ENCODE results near the gene LATS2.
A peak's percentile ranks its signal among the peaks of the same experiment; 100 is the strongest.
"Not testable (repeated sequence)": the region's sequence is repeated elsewhere in the genome, so short reads cannot be mapped to it uniquely, and the experiment has no call there.

Gene LATS2

DNA sequence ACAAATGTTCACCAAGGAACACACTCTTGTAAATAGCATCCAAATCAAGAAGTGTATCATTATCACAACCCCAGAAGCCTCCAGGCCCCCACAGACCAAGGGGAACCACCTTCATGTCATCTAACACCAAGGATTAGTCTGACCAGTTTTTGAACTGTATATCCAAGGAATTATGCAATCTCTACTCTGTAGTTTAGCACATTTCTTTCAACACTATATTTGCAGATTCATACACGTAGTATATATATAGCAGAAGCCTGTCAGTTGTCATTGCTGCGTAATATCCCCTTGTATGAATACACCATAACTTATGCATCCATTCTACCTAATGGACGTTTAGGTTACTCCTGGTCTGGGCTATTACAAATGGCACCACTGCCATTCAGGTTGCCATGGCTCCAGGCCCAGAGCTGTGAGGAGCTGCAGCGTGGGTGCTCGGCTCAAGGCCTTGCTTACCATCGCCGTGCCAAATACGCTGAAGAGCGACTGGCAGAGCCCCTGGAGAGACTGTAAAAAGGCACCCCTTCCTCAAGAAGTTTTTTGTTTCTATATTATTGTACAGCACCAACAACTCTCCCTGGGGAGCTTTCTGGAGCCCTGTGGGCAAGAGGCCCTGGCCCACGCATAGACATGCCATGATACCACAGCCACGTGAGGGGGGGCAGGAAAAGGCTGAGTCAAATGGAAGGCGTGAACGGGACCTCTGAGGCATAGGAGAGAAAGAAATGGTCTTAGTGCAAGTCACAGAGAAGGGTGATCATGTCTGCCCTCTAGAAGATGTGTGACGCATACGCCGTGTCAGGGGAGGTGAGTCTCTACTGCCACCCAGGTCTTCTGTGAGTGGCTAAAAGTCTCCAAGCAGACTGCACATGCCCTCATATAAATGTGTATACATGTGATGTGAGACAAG, 10.8 kb downstream of the LATS2 start:
- no peak for DNase-seq (ENCODE audit: low read depth)
- H3K4me3 ChIP-seq (ENCODE audit: low read depth, low read length), result no peak overlapping the region

DNA sequence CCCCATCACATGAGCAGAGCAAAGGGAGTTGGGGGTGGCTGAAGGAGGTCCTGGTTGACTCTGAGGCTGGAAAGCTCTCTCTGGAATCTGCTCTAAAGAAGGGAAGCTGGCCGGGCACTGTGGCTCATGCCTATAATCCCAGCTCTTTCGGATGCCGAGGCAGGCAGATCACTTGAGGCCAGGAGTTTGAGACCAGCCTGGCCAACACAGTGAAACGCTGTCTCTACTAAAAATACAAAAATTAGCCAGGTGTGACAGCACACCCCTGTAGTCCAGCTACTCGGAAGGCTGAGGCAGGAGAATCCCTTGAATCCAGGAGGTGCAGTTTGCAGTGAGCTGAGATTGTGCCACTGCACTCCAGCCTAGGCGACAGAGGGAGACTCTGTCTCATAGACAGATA, 11.7 kb downstream of the LATS2 start:
- not testable (repeated sequence) for DNase-seq (ENCODE audit: low read depth); H3K4me3 ChIP-seq (ENCODE audit: low read depth, low read length)

DNA sequence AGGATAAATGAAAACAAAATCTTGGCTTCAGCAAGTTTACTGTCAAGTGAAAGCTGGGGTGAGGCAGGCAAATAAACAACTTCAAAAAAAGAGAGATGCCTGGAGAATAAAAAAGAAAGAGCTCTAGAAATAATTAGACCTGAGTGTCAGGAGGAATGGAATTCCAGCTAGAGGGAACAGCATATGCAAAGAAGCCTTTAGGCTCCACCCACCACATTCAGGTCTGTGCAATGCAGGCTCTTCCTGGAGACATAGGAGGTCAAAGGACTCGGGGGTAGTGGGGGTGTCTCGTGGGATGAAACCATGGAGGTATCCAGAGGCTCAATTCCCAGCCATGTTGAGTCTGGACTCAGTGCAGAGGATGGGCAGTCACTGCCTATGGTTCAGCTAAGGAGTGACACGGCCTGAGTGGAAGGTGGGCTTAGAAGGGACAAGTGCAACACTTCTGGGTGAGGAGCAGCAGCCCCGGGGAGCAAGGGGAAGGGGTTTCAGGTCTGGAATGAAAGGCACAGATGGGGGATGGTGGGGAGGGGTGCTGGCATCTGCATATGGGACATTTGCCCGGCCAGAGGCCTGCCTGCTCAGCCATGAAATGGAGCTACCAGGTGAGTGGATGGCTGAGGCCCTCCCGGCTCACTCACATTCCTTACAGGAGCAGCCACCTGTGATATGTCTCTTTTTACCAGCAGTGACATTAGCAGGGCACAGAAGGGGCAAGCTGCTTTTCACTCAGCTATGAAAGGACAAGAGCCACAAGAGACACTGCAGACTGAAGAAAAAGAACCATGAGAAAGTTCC, 12.3 kb downstream of the LATS2 start:
- DNase-seq (ENCODE audit: low read depth), result no peak
- no peak overlapping the region for H3K4me3 ChIP-seq (ENCODE audit: low read depth, low read length)

DNA sequence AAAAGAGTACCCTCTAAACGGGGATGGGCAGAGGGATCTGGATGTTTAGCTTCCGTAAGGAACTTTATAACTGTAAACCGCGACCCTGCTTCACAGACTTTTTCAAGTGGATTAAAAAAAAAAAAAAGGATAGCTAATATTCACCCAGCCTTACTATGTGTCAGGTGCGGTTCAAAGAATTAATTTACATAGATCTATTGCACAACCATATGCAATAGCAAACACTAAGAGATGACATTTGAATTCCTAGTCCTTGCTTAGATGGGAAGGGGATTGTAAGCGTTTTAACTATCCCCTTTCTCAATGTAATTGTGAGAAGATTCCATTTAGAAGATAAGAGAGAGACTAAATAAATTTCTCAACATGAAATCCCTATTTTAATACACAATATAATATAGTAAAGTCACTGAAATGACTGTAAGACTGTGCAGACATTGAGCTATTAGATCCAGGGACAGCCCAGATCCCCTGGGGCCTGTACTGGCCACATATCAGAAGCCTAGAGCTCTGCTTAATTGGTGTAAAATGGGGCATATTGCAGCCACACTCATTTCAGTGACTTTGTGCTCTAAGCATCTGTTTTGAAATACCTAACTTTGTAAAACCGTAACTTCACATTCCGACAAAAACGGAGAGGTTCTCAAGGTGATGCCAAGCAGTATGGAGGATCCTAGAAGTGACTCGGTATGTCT, 13.6 kb downstream of the LATS2 start:
- no peak overlapping the region for H3K4me3 ChIP-seq (ENCODE audit: low read depth, low read length)
- DNase-seq (ENCODE audit: low read depth), result no peak

DNA sequence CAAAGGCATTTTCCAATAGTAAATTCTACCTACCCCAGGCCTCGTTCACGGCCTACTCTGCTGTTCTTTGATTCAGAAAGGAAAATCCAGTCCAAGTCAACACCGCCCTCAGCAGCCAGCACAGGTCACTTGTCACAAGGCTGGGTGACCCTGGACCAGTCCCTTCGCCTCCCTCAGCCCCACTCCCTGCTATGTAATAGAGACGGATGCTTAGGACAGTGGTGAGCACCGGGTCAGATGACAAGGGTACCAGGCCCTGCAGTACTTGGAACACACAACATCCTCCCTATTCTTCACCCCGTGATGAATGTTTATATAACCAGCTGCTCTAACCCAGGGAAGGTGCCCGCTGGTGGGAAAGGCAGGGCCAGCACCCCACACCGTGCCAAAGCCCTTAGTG, 14.3 kb downstream of the LATS2 start:
- H3K4me3 ChIP-seq (ENCODE audit: low read depth, low read length), result no peak overlapping the region

DNA sequence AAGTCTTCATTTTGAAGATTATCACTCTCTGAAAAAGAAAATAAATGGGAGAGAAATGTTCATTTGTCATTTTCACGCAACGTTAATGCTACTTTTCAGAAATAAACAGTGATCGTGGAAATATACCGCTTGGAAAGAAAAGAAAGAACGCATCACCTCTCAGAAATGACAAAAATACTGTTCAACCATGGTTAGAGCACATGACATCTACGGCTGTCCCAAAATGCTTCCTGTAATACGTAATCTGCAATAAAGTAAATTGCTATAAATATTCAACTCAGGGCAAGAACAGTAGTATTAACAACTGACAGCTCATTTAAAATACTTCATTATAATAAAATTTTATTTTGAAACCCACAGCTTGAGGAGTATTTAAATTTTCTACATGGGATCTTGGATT, 15.2 kb downstream of the LATS2 start:
- no peak overlapping the region for H3K4me3 ChIP-seq (ENCODE audit: low read depth, low read length)
- DNase-seq (ENCODE audit: low read depth), result no peak

More for the DNA sequence above, 14.3 kb downstream of the LATS2 start:
- no peak for DNase-seq (ENCODE audit: low read depth)

DNA sequence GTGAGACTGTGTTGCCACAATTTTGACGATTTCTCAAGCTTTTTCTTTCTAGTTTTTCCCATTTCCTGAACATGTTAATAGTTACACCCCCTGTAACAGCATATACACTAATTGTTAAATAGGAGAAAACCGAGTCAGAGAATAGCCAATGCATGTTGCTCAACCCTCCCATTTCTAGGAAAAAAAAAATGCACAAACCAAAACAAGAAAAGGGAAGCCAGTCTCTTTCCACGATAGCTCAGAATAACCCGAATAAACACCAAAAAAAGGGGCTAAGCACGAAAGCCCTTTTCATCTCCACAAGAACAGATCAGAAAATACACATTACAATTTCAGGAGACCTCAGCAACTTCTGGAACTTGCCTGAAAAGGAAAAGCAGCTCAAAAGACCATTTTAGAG, 16.3 kb downstream of the LATS2 start:
- no peak overlapping the region for H3K4me3 ChIP-seq (ENCODE audit: low read depth, low read length)
- no peak for DNase-seq (ENCODE audit: low read depth)

DNA sequence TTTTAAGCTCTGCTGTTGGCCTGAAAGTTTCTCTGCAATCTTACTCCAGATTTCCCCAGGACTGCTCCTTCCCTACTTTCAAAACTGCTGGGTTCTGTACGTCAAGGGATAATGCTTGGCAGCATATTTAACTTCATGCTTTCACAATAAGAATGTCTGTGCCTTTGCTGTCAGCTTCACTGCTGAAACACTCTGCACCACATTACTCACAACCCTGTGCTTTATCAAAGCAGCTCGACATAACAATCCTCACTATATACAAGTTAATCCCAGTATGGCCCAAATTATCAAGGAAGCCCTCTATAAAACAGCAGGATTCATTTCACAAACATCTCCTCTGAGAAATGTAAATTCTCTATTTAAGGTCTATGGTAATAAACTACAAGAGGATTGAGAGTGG, 17.5 kb downstream of the LATS2 start:
- DNase-seq (ENCODE audit: low read depth), result peak; percentile 79
- H3K4me3 ChIP-seq (ENCODE audit: low read depth, low read length), result no peak overlapping the region

DNA sequence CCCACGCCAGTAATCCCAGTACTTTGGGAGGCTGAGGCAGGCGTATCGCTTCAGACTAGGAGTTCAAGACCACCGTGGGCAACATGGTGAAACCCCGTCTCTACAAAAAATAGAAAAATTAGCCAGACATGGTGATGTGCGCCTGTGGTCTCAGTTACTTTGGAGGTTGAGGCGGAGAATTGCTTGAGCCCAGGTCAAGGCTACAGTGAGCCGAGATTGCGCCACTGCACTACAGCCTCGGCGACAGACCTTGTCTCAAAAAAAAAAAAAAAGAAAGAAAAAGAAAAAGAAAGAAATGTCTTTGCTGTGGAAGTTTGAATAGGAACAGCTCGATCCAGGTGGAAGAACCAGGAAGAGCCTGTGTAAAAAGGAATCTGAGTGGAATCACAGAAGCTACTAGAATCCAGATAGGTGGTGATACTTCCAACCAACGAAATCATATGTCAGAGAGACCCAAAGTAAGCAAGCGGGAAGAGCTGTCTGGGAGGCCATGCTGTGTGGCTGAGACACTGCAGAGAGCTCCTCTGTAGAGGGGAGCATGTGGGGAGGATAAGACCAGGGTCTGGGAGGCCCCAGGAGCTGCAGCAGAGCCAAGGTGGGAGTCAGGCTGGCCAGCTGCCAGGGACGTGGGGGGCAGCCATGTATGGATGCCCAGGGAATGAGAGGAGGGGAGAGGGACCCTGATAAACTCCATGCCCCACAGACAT, 21.1 kb downstream of the LATS2 start:
- DNase-seq (ENCODE audit: low read depth), result no peak

DNA sequence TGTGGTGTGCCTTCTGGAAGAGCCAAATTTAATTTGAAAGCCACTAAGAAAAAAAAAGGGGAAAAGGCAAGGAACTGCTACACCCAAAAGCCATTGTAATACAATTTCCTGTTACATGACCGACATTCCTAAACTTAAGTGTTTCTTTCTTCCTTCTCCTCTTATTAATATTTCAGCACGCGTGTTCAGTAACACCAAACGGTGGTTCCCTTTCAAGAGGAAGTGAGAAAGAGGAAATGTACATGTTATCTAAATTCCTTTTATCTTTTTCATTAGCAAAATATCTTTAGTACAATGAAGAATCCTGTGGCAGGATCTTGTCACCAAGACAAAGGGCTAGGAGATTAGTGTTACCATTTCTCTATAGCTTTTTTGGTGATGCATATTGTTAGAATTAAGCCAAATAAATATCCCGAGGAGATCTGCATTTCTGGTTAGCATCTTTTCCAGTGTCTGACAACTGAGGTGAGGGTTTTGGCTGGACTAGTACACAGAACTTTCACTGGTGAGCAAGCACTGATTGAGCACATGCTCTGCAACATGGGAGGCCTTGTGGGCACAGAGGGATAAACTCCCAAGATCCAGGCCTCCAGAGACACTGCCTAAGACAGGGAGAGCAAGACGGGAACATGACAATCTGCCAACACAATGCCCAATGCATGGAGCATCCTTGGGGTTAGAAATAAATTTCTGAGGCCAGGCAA, 22.1 kb downstream of the LATS2 start:
- H3K4me3 ChIP-seq (ENCODE audit: low read depth, low read length), result no peak overlapping the region
- no peak for DNase-seq (ENCODE audit: low read depth)

More for the DNA sequence above, 21.1 kb downstream of the LATS2 start:
- H3K4me3 ChIP-seq (ENCODE audit: low read depth, low read length), result no peak overlapping the region

DNA sequence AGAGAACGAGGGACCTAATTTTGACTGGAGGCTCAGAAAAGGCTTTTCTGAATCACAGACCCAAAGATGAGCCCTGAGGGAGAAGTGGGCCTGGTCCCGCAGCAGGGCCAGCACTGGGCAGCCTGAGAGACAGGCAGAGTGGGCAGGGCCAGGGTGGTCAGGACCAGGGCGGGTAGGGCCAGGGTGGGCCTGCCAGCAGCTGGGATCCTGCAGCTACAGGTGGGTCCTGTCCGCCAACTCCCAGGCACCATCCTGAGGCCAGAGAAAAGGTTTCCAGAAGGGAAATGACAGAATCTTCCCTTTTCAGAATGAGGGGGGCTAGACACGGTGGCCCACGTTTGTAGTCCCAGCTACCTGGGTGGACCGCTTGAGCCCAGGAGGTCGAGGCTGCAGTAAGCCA, 23.7 kb downstream of the LATS2 start:
- H3K4me3 ChIP-seq (ENCODE audit: low read depth, low read length), result no peak overlapping the region
- no peak for DNase-seq (ENCODE audit: low read depth)

DNA sequence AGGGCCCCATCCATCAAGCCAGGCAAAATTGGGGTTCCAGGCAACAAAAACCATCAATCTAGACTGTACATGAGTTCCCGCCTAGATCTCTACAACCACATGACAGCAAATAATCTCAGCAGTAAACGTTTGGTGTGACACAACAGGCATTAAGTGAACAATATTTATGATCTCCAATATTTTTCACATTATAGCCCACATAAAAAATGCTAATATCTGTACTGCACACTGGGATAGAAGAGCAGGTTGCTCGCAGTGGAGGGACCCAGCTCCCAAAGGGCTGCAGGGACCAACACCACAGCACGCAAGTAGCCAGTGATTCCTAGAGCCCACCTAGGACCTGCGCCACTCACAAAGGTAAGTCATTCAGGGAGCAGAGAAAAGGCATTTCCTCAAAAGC, 25.9 kb downstream of the LATS2 start:
- no peak overlapping the region for H3K4me3 ChIP-seq (ENCODE audit: low read depth, low read length)

DNA sequence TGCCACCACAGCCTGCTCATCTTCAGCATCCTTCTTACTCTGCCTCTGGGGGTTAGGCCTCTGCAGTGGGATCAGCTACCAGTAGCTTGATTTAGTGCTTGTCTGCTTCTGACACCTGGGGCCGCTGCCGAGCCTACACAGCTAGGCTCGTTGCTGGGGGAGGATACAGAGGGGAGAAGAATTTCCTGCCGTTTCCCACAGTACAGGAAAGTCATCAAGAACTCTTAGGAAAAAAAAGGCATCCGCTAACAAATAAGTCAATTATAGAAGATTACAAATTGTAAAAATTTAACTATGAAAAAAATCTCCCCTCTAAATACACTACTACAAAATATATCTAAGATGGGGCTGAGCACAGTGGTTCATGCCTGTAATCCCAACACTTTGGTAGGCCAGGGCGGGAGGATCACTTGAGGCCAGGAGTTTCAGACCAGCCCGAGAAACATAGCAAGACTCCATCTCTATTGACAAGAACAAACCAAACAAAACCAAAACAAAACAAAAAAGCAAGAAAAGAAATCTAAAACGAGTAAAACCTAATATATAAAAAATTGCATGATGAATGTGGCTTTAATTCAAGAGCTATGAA, 26.7 kb downstream of the LATS2 start:
- H3K4me3 ChIP-seq (ENCODE audit: low read depth, low read length), result no peak overlapping the region
- no peak for DNase-seq (ENCODE audit: low read depth)

More for the DNA sequence above, 25.9 kb downstream of the LATS2 start:
- DNase-seq (ENCODE audit: low read depth), result no peak

DNA sequence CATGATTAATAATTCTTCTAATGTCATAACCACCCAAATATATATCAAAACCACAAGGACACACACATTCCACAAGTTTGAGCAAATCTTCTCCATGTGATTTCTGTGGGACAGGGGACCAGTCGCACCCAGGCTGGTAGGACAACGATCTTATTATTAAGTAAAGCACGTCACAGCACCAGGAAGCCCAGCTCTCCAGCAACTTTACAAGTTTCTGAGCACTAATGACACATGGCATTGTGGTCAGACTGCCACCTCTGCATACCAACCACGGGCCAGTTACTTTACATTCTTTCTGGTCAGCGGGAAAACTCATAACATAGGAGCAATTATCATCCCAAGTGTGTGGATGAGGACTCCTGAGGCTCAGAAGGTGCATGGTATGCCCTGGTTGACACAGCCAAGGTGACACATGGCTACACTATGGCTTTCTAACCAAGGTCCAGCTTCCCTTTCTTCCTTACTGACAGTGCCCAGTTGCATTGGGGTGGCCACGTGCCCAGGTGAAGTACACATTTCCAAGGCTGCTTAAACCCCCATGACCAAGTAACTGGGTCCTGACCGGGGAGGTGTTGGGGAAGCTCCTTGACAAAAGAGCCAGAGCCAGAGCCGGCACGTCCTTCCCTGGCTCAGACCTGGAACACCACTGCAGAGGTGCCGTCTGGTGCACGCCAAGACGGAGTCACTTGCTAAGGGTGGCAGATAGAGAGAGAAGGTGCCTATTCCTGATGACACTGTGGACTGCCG, 27.4 kb downstream of the LATS2 start:
- H3K4me3 ChIP-seq (ENCODE audit: low read depth, low read length), result no peak overlapping the region
- DNase-seq (ENCODE audit: low read depth), result no peak

DNA sequence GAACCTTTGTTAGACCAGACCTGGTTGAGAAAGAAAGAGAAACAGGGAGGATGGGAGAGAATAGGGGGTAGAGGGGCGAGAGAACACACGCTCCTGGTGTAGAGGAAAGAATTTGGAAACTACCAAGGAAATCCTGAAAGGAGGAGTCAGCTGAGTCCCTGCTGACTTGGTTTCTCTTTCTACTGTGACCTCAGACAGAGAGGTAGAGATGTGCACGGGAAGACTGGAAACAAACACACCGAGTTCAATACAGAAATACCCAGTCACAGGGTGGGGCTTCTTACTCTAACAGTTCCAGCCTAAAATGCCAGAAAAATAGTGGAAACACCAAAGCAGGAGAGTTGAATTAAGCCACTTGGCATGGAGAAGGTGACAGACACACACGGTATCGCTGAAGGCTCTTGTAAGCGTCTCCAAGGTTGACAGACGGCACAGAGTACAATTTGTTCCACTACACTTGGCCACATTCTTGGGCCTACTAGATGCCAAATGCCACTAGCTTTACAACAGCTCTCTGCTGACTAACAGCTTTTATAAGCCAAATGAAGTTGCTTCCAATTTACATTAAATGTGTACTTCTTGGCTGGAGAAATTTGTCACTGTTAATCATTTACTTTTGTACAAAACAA, 28.1 kb downstream of the LATS2 start:
- no peak overlapping the region for H3K4me3 ChIP-seq (ENCODE audit: low read depth, low read length)
- peak; percentile 36 for DNase-seq (ENCODE audit: low read depth)

DNA sequence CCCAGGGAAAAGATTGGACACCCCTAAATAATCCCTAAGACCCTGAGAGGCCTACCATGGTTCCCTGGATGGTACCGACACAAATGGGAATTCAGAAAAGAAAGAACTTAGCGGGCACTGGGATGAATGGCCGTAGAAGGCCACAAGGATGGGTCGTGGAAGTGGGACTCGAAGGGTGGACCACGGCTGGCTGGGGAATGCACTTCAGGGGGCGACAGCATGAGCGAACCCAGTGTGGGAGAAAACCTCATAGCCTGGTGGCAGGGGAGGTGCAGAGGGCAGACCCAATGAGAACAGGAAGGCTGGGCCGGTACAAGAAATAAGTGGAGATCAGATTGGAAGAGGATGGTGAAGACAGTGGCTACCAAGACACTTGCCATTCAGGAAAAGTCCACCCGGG, 28.7 kb downstream of the LATS2 start:
- H3K4me3 ChIP-seq (ENCODE audit: low read depth, low read length), result no peak overlapping the region
- DNase-seq (ENCODE audit: low read depth), result no peak

DNA sequence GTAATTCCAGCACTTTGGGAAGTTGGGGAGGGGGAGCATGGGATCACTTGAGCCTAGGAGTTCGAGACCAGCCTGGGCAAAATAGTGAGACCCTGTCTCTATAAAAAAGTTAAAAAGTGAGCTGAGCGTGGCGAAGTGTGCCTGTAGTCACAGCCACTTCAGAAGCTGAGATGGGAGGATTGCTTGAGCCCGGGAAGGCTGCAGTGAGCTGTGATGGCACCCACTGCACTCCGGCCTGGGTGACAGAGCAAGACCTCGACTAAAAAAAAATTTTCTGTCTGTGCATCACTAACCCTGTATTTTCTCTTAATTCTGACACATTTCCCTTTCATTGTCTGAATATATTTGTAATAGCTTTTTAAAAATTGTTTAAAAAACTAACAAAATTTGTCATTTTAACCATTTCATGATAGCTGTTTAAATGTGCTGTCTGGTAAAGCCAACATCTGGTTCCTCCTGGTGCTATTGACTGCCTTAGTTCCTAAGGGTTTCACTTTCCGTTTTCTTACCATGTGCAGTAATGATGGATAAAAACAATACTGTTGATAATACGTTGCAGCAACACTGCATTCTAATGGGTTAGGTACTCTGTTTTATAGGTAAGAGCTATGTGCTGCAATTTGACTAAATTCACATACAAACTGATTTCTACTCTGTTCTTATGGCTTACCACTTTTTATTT, 29.7 kb downstream of the LATS2 start:
- H3K4me3 ChIP-seq (ENCODE audit: low read depth, low read length), result no peak overlapping the region
- no peak for DNase-seq (ENCODE audit: low read depth)
